Fibroblast of gingiva (primary cell): ENCODE measurements around the gene BLTP3B.
"Not testable (repeated sequence)": the region's sequence is repeated elsewhere in the genome, so short reads cannot be mapped to it uniquely, and the experiment has no call there.

ENCODE experiments used
- DNase-seq: peaks from one replicate; pipeline ENCODE4 v3.0.0-alpha.2; 2011; ENCODE audit warnings: low read depth

Gene BLTP3B, protein sequence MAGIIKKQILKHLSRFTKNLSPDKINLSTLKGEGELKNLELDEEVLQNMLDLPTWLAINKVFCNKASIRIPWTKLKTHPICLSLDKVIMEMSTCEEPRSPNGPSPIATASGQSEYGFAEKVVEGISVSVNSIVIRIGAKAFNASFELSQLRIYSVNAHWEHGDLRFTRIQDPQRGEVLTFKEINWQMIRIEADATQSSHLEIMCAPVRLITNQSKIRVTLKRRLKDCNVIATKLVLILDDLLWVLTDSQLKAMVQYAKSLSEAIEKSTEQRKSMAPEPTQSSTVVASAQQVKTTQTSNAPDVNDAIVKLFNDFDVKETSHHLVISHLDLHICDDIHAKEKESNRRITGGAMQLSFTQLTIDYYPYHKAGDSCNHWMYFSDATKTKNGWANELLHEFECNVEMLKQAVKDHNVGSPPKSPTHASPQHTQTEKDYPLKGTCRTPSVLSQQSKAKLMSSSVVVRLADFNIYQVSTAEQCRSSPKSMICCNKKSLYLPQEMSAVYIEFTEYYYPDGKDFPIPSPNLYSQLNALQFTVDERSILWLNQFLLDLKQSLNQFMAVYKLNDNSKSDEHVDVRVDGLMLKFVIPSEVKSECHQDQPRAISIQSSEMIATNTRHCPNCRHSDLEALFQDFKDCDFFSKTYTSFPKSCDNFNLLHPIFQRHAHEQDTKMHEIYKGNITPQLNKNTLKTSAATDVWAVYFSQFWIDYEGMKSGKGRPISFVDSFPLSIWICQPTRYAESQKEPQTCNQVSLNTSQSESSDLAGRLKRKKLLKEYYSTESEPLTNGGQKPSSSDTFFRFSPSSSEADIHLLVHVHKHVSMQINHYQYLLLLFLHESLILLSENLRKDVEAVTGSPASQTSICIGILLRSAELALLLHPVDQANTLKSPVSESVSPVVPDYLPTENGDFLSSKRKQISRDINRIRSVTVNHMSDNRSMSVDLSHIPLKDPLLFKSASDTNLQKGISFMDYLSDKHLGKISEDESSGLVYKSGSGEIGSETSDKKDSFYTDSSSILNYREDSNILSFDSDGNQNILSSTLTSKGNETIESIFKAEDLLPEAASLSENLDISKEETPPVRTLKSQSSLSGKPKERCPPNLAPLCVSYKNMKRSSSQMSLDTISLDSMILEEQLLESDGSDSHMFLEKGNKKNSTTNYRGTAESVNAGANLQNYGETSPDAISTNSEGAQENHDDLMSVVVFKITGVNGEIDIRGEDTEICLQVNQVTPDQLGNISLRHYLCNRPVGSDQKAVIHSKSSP (N-terminal part only)

DNA sequence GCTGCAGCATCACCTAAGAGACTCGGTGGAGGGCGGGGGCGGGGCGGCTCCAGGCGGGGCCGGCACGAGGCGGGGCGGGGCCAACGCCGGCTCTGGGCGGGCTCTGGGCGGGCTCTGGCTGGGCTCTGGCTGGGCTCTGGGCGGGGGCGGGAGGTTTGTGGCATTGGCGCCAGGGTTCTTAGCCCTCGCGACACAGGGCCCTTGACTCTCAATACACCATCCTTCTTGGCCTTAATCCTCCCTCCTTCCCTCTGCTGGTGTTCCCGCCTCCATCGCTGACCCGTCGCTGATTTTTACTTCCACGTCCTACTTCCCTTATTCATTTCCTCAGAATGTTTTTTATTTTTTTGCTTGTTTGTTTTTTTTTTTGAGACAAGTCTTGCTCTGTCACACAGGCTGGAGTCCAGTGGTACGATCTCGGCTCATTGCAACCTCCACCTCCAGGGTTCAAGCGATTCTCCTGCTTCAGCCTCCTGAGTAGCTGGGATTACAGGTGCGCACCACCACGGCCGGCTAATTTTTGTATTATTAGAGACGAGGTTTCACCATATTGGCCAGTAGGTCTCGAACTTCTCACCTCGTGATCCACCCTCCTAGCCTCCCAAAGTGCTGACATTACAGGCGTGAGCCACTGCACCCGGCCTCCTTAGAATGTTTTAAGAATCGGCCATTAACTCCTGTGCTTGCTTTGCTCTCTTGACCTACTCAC is at the start of gene BLTP3B:
Gene BLTP3B, minus strand, starts transcription at position 24 of the 709 bp plus-strand sequence. CDS start 239 bp downstream, outside the sequence.
- peak; percentile 73 for DNase-seq

DNA sequence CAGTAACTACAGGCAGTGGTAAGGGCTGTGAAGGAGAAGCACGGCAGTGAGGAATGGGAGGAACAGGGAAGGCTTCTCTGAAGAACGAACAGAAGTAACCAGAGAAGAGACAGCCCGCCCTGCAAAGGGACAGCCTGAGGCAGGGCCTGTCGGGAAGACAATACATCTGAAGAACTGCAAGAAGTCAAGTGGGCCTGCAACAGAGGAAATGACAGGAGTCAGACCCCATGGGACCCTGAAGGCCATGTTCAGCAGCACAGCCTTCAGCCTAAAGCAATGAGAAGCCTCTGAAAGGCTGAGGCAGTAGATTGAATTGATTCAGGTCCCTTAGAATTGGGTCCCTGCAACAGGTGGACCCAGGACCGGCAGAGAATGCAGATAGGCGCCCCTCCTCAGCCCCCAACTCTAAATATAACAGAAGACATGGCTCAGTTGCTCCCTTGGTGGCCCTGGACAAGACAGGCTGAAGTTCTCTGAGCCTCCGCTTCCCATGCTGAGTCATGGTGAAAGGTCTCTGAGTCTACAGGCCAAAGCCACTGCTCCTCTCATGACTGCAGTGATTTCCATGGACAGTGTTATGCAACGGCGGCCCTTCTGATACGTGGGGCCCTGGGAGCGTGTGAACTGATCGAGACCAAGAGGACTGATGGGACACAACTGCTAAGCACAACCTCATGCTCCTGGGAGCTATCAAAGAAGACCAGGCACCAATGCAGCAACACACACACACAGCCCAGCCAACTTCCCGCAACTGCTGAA is 47.1 kb upstream of the BLTP3B start:
- no peak for DNase-seq

DNA sequence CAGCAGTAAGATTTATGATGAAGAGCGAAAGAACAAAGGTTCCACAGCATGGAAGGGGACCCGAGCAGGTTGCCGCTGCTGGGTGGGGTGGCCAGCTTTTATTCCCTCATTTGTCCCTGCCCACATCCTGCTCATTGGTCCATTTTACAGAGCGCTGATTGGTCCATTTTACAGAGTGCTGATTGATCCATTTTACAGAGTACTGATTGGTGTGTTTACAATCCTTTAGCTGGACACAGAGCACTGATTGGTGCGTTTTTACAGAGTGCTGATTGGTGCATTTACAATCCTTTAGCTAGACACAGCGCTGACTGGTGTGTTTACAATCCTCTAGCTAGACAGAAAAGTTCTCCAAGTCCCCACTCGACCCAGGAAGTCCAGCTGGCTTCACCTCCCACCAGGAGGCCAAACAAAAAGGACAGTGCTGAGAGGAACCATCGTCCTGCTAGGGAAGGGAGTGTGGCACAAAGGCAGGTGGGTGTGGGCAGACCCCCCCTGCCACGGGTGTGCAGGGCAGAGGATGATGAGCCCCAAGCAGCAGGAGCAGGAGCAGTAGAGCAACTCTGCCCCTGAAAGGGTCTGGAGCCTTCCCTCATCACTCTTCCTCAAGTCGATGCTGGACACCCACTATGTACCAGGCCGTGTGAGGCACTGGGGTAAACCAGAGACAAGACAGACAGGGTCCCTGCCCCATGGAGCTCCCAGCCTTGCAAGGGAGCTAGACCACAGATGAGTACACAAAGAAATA is 46.4 kb upstream of the BLTP3B start:
- not testable (repeated sequence) for DNase-seq

DNA sequence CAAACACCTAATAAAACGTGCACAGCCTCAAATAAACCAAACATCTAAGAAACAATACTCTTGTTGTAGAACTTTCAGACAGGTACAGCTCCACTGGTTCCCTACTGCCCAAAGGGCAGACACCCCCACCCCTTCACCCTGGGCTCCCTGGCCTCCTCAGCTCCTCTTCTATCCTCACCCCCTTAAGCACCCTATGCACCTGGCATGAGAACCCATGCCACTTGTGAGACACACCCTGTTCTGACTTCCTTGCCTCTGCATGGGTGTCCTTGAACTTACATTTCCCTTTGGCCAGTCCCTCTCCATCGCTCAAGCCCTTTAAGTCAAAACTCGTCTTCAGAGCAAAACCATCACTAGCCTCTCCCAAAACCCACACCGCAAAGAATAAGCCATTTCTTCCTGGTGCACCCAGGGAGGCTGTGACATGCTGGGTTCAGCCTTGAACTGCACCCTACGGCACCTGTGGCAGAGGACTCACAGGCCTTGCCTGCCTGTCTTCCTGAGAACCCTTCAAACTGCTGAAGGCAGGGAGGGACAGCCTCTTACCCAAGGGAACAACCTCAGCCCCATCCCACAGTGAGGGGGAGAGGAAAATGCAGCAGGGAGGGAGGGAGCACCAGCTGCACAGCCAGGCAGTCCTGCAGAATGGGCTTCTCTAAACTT is 45.3 kb upstream of the BLTP3B start:
- no peak for DNase-seq

DNA sequence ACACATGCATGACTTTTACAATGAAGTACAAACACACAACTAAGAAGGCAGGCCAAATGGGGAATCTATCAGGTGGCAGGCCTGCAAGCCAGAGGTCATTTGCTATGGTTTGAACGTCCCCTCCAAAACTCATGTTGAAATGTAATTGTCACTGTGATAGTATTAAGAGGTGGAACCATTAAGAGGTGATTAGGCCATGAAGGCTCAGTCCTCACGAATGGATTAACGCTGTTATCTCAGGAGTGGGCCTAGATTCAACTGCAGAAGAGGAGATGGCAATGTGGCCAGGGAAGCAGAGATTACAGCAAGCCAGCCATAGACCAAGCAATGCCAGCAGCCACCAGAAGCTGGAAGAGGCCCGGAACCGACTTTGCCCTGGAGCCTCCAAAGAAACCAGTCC is 44.4 kb upstream of the BLTP3B start:
- no peak for DNase-seq

DNA sequence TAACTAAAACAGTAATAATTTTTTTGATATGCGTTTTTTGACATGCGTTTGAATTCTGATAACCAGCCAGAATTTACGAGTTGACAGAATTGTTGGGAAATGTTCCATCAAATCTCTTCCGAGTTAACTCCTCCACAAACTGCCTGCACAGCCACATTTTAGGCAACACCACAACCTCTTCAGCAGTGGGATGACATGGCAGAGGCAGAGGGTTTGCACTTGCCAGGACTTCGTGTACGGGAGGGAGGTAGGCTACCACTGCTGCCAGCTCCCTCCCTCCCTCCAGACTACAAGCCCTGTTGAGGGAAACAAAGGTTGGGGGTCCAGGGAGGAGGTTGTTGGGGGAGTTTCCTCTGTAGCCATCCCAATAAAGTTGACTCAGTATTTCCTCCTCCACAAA is 43.4 kb upstream of the BLTP3B start:
- DNase-seq: no peak

DNA sequence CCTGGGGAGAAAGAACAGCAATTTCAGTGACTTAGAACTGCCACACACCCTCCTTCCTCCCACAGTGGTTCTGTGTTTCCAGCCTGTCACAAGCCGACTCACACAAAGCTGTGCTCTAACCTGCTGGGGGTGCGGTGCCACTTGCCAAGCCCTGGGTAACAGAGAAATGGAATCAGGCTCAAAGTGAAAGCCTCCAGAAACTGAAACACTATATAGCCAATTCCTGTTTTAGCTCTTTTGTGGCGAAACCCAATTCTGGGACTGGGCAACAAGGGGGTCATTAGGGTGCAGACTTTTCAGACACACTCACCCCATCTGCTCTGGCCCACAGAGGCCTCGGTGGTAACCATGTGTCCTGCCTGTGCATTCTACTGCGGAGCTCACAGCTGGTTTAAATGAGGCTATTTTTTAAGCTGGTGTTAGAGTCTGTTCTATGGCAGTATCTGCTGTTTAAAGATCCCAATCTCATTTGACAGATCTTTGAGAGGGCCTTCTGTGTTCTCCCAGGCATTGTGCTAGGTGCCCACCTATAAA is 42.8 kb upstream of the BLTP3B start:
- DNase-seq: peak; percentile 34

DNA sequence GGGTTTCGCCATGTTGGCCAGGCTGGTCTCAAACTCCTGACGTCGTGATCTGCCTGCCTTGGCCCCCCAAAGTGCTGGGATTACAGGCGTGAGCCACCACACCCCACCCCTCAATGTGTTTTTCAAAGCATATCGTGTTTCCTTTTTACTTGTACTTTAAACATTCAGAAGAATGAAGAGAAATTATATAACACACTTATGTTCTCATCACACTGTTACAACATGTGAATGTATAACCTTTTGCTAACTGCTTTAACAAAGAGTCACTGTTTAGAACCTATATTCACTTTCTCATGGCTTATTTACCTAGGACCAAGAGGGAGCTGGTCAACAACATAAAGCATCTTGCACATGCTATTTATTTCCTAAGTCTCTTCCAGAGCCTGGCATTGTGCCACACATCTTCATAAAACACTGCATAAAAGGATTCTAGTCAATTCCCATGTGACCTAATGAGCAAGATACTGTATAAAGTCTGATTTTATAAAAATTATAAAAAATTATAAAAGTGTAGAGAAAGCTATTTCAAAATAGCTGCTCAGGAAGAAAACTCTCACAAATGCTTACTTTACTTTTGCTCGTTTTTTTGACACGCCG is 42.0 kb upstream of the BLTP3B start:
- peak; percentile 43 for DNase-seq

DNA sequence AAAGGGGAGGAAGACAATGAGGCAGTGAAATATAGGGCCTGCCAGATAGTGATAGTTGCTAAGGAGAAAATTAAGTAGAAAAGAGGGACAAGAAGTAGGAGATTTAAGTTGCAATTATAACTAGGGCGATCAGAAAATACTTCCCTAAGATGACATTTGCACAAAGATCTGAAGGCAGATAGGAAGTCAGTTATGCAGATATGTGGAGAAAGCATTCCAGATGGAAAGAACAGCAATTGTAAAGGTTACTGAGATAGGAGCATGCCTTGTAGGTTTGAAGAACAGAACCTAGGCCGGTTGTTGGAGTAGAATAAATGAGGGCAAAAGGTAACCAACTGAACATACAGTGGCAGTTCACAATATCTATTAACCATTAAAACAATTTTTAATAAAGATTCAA is 36.6 kb upstream of the BLTP3B start:
- no peak for DNase-seq

DNA sequence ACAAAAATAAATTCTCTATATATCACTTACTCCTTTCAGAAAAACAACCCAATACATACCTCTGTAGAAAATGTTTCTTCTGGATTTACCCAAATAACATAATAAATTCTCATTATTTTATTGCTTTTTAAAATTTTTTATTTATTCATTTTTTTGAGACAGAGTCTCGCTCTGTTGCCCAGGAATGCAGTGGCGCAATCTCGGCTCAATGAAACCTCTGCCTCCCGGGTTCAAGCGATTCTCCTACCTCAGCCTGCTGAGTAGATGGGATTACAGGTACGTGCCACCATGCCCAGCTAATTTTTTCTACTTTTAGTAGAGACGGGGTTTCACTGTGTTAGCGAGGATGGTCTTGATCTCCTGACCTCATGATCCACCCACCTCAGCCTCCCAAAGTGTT is 33.8 kb upstream of the BLTP3B start:
- DNase-seq: not testable (repeated sequence)

DNA sequence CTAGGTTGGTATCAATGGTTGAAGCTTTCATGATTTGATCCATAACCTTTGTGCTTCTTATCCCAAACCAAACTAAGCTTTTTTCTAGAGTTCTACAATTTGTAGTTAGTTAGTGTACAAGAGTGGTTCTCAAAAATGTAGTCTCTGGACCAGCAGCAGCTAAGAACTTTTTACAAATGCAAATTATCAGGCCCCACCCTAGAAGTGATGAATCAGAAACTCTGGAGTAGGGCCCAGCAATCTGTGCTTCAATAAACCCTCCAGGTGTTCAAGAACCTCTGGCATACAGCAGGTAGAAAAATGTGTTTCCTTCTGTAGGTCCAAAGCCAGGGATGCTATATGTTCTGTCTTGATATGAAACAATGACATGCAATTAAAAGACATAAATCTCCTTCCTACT is 31.8 kb upstream of the BLTP3B start:
- no peak for DNase-seq

DNA sequence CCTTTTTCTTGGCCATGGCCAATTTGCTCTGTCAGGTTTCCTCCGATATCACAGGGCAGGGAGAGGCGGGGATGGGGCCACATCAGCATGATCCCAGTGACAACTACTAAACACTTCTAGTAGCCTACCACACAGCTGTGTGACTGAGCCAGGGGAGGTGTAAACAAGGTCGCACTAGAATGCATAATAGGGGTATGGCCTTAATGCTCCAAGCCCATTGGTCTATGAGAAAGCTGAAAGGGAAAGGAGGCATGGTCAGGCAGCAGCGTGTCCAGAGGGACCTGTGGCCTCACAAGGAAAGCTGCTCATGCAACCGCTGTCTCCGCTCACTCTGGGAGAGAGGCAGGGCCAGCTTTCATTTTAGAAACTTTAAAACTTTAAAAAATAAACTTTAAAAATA is 30.4 kb upstream of the BLTP3B start:
- DNase-seq: no peak

DNA sequence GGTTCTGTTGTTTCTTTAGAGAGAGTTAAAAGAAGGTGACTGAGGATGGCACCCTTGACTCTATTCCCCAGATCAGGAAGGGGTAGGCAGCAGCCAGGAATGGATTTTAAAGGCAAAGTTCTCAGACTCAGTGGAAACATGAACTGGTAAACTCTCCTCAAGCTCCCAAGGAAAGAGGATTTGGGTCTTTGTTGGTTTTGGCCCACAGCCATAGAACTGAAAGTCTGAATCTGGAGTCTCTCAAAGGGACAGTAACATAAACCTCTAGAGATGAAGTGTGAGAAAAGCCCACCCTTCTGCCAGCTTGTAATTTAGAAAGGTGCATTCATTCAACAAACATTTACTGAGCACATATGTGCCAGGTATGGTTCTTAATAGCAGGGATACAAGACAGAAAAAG is 28.6 kb upstream of the BLTP3B start:
- DNase-seq: no peak

DNA sequence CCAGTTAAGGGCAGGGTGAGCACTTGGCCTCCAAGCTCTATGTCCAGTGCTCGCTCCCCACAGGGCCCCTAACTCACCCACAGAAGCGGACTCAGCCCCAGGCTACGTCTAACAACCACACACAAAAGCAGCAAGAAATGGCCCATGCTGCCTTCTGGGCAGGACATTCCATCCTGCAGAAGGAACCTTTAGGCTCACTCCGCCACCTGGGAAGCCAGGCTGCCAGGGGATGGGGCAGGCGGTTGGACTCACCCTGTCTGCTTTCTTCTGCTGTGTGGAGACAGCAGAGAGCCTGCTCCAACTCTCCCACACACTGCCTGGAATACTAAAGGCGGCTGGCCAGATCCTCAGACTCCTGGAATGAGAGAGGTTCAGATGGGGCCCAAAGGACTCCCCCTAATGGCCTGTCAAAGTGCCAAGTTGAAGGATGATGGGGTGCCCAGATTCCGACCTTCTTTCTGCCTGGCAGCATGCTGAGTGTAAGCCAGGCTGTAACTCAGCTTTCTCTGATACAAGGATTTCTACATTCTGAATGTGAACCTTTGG is 27.7 kb upstream of the BLTP3B start:
- DNase-seq: no peak

DNA sequence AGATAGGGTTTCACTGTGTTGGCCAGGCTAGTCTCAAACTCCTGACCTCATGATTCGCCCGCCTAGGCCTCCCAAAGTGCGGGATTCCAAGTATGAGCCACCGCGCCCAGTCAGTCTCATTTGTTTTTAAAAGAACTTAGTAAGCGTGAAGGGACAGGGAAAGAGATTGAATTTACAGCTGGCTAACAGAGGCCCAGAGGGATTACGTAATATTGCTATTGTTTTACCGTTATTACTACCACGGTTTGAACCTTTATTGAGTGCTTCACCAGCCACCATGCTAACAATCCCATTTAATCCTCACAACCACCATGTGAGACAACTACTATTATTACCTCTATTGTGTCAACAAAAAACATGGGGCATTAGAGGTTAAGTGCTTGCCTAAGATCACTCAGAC is 26.7 kb upstream of the BLTP3B start:
- DNase-seq: no peak

DNA sequence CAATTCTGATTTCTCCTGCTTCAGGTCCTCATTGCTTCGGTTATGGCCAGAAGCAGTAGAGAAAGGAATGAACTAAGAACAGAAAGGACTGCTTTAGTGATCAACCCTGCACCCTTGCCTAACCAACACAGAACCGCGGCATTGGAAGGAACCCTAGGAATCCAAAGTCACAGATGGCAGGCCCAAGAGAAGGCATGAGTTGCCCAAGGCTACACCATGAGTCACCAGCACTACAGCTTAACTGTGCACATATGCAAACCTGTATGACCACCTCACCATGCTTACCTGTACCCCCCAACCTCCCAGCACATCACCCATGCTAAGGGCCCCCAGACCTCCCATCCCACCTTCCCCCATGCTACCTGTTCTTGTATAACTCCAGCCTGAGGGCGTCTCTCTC is 25.9 kb upstream of the BLTP3B start:
- no peak for DNase-seq

DNA sequence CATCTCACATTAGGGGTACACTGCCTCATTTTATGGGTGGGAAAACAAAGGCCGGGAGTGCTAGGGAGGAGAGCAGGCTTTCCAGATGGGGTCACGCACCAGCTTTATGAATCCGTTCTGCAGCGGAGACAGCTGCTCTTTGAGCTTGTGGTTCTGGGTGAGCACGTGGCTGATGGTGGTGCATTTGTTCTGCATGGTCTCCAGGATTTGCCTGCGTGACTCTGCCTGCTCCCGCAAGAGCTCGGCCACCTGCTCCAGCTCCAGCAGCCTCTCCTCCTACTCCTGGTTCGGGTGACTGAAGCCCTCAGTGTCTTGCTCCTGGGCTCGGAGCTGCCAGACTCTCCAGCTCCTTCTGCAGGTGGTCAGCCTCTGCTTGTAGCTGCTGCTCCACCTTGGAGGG is 23.6 kb upstream of the BLTP3B start:
- DNase-seq: no peak

DNA sequence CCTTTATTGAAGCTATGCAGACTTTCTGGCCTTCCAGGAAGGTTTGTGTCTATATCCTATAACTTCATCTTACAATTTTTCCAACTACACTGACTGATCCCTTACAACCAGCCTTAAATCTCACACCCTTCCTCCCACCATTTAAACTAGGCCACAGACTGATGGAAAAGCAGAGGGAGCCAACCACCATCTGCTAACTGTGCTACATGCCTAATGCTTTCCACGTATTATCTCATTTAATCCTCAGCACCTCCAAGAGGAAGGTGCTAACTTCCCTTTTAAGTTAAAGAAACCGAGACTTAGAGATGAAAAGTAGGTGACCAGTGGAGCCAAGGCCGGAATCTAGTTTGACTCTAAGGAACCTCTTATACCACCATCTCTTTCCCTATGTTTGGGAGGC is 22.7 kb upstream of the BLTP3B start:
- DNase-seq: no peak
